ENCODE measurements around the gene SRSF1. TPM values are rescaled to one million over a fixed set of nuclear protein-coding genes. Genes with fewer than 3 reads are reported as not detected.

SRSF1 gene
- total RNA-seq, 1 donor from 2014 or later, result 158 TPM

GRCh38 chr17:58052407-58052806 is 45.4 kb upstream of the SRSF1 start:
- no peak for TF ChIP-seq CTCF (IDR thresholded peaks at IDR 0.05)
- Mint-ChIP-seq H3K27ac (ENCODE audit: unreplicated experiment) (no peak overlapping the region), H3K4me3 (ENCODE audit: unreplicated experiment) (no peak overlapping the region), H3K36me3 (ENCODE audit: unreplicated experiment) (no peaks in the 10 kb centered on the region), H3K9me3 (ENCODE audit: unreplicated experiment) (no peaks in the 10 kb centered on the region), H3K4me1 (ENCODE audit: unreplicated experiment) (no peaks in the 10 kb centered on the region), H3K27me3 (ENCODE audit: unreplicated experiment) (peaks cover 47% of the 10 kb centered on the region)
- DNase-seq (ENCODE audit: extremely low spot score, unreplicated experiment), result no peak

- H3K4me3 Mint-ChIP-seq (ENCODE audit: unreplicated experiment), result no peak overlapping the region
- peaks cover 44% of the 10 kb centered on the region for H3K27me3 Mint-ChIP-seq (ENCODE audit: unreplicated experiment)
- no peak overlapping the region for H3K27ac Mint-ChIP-seq (ENCODE audit: unreplicated experiment)
- H3K4me1 Mint-ChIP-seq (ENCODE audit: unreplicated experiment), result no peaks in the 10 kb centered on the region
- TF ChIP-seq CTCF (IDR thresholded peaks at IDR 0.05), result no peak
- no peaks in the 10 kb centered on the region for H3K36me3 Mint-ChIP-seq (ENCODE audit: unreplicated experiment)
- no peaks in the 10 kb centered on the region for H3K9me3 Mint-ChIP-seq (ENCODE audit: unreplicated experiment)
- no peak for DNase-seq (ENCODE audit: extremely low spot score, unreplicated experiment)
These were observed 44.4 kb upstream of the SRSF1 start for GRCh38 chr17:58051468-58051867.

GRCh38 chr17:58050966-58051365 is 43.9 kb upstream of the SRSF1 start:
- H3K4me3 Mint-ChIP-seq (ENCODE audit: unreplicated experiment), result no peak overlapping the region
- H3K27ac Mint-ChIP-seq (ENCODE audit: unreplicated experiment), result no peak overlapping the region
- no peaks in the 10 kb centered on the region for H3K36me3 Mint-ChIP-seq (ENCODE audit: unreplicated experiment)
- no peaks in the 10 kb centered on the region for H3K4me1 Mint-ChIP-seq (ENCODE audit: unreplicated experiment)
- DNase-seq (ENCODE audit: extremely low spot score, unreplicated experiment), result no peak
- no peak for TF ChIP-seq CTCF (IDR thresholded peaks at IDR 0.05)
- peaks cover 48% of the 10 kb centered on the region for H3K27me3 Mint-ChIP-seq (ENCODE audit: unreplicated experiment)
- no peaks in the 10 kb centered on the region for H3K9me3 Mint-ChIP-seq (ENCODE audit: unreplicated experiment)

GRCh38 chr17:58049533-58049932 is 42.5 kb upstream of the SRSF1 start:
- Mint-ChIP-seq H3K4me1 (ENCODE audit: unreplicated experiment) (no peaks in the 10 kb centered on the region), H3K9me3 (ENCODE audit: unreplicated experiment) (no peaks in the 10 kb centered on the region), H3K27ac (ENCODE audit: unreplicated experiment) (no peak overlapping the region), H3K36me3 (ENCODE audit: unreplicated experiment) (no peaks in the 10 kb centered on the region), H3K27me3 (ENCODE audit: unreplicated experiment) (peaks cover 49% of the 10 kb centered on the region), H3K4me3 (ENCODE audit: unreplicated experiment) (no peak overlapping the region)
- DNase-seq (ENCODE audit: extremely low spot score, unreplicated experiment), result no peak
- TF ChIP-seq CTCF (IDR thresholded peaks at IDR 0.05), result no peak

GRCh38 chr17:58047376-58048150 is 40.5 kb upstream of the SRSF1 start:
- no peaks in the 10 kb centered on the region for H3K36me3 Mint-ChIP-seq (ENCODE audit: unreplicated experiment)
- no peaks in the 10 kb centered on the region for H3K9me3 Mint-ChIP-seq (ENCODE audit: unreplicated experiment)
- H3K4me3 Mint-ChIP-seq (ENCODE audit: unreplicated experiment), result no peak overlapping the region
- DNase-seq (ENCODE audit: extremely low spot score, unreplicated experiment), result no peak
- TF ChIP-seq CTCF (IDR thresholded peaks at IDR 0.05), result no peak
- no peak overlapping the region for H3K27ac Mint-ChIP-seq (ENCODE audit: unreplicated experiment)
- H3K4me1 Mint-ChIP-seq (ENCODE audit: unreplicated experiment), result no peaks in the 10 kb centered on the region
- peaks cover 50% of the 10 kb centered on the region for H3K27me3 Mint-ChIP-seq (ENCODE audit: unreplicated experiment)
